SHP77 (cell line): Measurements from ENCODE around the gene UBASH3B.

Experiments used
- DNase-seq, 2 experiments: peaks; one replicate each; lab custom pipeline; 2025; lab: John Stamatoyannopoulos, UW

UBASH3B gene

DNA sequence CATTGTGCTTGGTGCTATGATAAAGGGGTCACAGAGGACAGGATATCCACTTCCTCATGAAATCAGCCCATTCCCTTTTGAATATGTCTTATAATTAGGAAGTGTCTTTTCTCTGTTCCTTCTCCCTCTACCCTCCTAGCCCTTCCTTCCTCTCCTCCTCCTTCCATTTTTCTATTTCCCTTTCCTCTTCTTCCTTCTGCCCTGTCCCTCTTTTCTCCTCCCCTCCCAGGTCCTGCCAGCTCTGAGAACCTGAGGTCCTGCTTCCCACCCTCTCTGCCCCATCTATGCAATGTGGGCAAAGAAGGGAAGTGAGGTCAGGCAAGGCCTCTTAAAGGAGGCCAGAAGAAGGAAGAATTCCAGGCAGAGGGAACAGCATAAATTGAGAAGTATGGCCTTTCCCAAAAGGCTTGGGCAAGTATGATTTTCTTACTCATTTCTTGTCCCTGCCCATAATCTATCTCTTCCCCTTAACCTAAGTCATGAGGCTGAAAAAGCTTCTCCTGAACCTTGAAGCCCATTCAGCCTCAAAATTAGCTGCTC, 7.7 kb upstream of the UBASH3B start:
- no peak for DNase-seq

DNA sequence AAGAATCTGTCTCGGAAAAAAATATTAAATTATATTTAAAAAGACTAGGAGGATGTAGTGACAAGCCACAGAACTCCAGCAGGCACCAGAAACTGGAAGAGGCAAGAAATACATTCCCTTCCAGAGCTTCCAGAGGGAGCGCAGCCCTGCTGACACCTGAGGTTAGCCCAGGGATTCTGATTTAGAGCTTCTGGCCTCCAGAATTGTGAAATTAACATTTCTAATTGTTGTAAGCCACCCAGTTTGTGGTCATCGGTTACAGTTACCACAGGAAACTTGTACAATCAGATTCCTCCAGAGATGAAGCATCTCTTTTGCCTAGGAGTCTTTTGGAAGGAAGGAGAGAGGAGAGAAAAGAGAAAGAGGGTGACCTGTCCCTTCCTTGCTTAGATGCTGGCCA, 6.4 kb upstream of the UBASH3B start:
- DNase-seq: no peak

GRCh38 chr11:122650619-122651018, 4.9 kb upstream of the UBASH3B start:
- no peak for DNase-seq

DNA sequence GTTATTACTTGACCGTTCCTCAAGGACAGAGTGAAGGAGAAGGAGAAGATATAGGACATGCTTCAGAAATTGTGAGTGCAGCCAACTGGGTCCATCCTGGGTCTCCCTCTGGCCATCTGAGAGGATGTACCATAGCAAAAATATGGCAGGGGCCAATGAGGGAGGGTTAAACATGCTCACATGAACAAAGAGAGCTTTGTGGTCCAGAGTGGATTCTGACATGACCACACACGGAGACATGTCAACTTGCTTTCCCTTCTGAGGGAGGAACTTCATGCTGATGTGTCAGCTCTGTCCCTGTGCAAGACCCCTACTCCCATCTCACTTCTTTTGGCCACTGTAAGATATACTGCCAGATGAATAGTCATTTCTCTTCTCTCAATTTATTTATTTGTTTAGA, 3.0 kb upstream of the UBASH3B start:
- no peak for DNase-seq

GRCh38 chr11:122653916-122654585, 1.5 kb upstream of the UBASH3B start:
- no peak for DNase-seq

DNA sequence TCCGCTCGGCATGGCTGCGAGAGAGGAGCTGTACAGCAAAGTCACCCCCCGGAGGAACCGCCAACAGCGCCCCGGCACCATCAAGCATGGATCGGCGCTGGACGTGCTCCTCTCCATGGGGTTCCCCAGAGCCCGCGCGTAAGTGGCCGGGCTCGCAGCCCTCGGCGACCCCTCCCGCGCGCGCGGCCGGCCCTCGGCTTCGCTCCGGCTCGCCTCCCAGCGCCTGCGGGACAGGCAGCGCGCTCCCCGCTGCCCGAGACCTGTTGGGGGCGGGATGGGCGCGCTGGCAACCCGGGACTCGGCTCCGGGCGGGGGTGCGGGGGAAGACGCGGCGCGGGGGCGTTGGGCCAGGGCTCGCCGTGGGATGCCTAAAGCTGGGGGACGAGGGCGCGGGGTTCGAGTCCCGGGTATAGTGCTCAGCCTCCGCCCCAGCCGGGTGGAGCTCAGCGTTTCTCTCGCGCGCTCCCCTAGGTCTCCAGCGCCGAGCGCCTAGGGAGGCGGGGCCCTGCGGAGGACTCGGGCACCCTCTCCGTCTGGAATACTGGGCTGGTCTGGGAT, 630 bp downstream of the UBASH3B start:
- DNase-seq: no peak

- DNase-seq: no peak
Measured at GRCh38 chr11:122656631-122657101, 1.1 kb downstream of the UBASH3B start.

- no peak for DNase-seq
Measured at GRCh38 chr11:122659676-122660554, 4.4 kb downstream of the UBASH3B start.

- no peak for DNase-seq
Measured at GRCh38 chr11:122661182-122661945, 5.8 kb downstream of the UBASH3B start.

GRCh38 chr11:122663056-122663740, 7.7 kb downstream of the UBASH3B start:
- DNase-seq: no peak

GRCh38 chr11:122663764-122664163, 8.2 kb downstream of the UBASH3B start:
- no peak for DNase-seq

DNA sequence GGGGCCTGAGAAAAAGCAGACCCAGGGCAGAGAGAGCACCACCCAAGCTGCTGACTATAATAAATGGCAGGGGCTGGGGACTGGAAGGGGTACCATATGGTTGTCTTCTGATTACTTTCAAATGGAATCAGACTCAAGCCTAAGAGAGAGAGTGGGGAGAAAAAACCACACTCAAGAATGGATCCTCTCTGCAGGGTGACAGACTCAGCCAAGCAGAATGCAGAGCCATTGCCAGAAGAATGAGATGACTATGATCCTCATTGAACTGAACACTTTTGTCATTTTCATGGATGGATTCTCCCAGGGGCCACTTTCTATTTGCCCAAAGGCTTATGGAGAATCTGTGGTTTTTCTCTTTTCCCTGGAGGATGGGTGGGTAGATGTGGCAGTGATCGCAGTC, 8.7 kb downstream of the UBASH3B start:
- no peak for DNase-seq

DNA sequence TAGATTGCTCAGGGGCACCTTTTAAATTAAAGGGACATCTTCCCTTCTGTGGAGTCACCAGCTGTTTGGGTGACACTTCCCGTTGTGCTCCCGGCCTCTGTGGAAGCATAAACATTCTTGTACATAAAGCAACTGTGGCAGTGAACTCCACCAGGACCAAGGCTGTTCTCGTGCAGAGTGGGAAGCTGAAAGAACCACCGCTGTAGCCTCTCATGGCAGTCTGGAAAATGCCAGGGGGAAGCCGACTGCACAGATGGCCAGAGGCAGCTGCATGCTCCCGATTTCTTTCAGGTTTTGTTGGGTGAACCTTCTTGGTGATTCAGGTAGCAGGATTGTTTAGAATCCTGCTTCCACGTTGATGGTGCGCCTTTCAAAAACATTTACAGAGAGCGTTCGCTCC, 10.3 kb downstream of the UBASH3B start:
- DNase-seq: no peak

DNA sequence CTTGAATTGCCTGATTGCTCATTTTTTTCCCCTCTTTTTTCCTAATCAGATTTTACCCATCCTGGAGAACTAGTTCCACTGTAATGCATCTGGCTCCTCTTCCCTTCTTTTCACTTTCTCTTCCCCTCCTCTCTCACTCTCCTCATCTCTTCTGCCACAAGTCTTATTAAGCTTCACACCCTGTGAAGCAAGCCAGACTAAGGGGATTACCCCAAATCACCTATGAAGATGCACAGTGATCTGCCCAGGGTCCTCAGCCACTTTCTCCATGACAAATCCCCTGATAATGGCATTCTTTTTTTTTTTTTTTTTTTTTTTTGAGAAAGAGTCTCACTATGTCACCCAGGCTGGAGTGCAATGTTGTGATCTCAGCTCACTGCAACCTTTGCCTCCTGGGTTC, 11.2 kb downstream of the UBASH3B start:
- no peak for DNase-seq

DNA sequence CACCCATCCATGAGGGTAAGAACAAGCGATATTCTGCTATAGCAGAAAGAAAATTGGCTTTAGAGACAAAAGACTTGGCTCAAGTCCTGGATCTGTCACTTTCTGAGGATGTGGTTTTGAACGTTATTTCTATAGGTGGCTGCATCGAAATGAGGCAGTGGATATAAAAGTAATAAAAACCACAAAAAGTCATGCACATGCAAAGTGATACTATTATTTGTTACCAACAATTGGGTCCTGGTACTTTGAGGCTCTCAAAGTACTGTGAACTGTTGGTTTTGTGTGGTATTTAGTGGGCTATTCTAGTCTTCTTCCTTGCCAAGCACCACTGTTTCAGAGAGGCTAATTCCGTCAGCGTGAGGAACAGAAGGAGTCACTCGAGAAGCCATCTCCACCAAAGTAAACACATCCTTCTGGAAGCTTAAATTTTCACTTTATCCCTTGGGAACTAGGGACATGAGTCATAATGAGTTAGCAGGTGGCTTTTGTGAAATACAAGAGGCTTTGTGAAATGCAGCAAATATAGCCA, 13.1 kb downstream of the UBASH3B start:
- no peak for DNase-seq

GRCh38 chr11:122670131-122670530, 14.6 kb downstream of the UBASH3B start:
- no peak for DNase-seq

DNA sequence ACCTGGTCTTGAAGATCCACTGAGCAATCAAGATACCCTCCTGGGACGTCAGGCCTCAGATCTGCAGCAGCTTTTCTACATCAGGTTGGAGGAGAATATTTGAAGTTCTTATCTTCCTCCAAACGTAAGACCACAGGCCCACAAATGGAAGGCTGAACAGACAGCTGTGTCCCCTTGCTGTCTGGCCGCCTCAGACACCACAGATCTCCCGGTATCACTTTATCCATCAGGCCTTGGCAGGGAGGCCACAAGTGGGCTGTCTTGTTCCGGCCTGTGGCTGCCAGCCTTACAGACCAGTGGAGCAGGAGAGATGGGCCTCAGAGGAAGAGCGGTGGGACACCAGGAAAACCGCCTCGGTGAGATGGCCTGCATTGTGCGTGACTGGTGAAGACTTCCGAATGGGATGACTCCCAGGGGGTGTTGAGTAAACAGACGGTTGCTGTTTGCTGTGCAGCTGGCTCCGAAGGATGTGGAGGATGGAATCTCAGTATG, 15.9 kb downstream of the UBASH3B start:
- no peak for DNase-seq

GRCh38 chr11:122672892-122673291, 17.4 kb downstream of the UBASH3B start:
- no peak for DNase-seq

GRCh38 chr11:122673701-122674100, 18.2 kb downstream of the UBASH3B start:
- no peak for DNase-seq

- DNase-seq: no peak
Measured at GRCh38 chr11:122676638-122677037, 21.1 kb downstream of the UBASH3B start.

- no peak for DNase-seq
Measured at GRCh38 chr11:122677256-122677655, 21.7 kb downstream of the UBASH3B start.
